ENCODE results near the gene HAUS6.
"Not testable (repeated sequence)": the region's sequence is repeated elsewhere in the genome, so short reads cannot be mapped to it uniquely, and the experiment has no call there.

Gene HAUS6

GRCh38 chr9:19102631-19103345 lies at the start of gene HAUS6:
Gene HAUS6, minus strand, starts transcription at chr9:19102904. Its CDS starts 253 bp downstream, at chr9:19102651.
- Histone ChIP-seq H4K20me1 (peaks cover 30% of the 10 kb centered on the region), H3K9me3 (no peaks in the 10 kb centered on the region), H3K27me3 (no peaks in the 10 kb centered on the region), H3K4me3 (peak within 1 kb of the TSS; percentile 86), H3K4me2 (peak within 1 kb of the TSS; percentile 89), H3K27ac (peak within 1 kb of the TSS; percentile 82), H3K9ac (peak within 1 kb of the TSS; percentile 89), H3K4me1 (peaks cover 33% of the 10 kb centered on the region), H3K36me3 (peaks cover 33% of the 10 kb centered on the region)
- peak; percentile 84 for TF ChIP-seq Cebpa-rat (IDR thresholded peaks at IDR 0.05)

- H3K9me3 ChIP-seq, H3K36me3 ChIP-seq, H3K4me1 ChIP-seq, H4K20me1 ChIP-seq, H3K27ac ChIP-seq, H3K27me3 ChIP-seq, H3K9ac ChIP-seq, H3K4me2 ChIP-seq, H3K4me3 ChIP-seq: not testable (repeated sequence)
These were observed 49.4 kb upstream of the HAUS6 start for GRCh38 chr9:19152160-19152498.

GRCh38 chr9:19151425-19152159 lies 48.9 kb upstream of the HAUS6 start:
- Histone ChIP-seq H3K4me3 (no peak overlapping the region), H3K27ac (no peak overlapping the region), H3K36me3 (no peaks in the 10 kb centered on the region), H3K4me1 (peaks cover 7% of the 10 kb centered on the region; the same call in 1 of the 2 replicates), H3K9ac (no peak overlapping the region), H3K4me2 (no peak overlapping the region), H3K9me3 (no peaks in the 10 kb centered on the region), H3K27me3 (no peaks in the 10 kb centered on the region), H4K20me1 (no peaks in the 10 kb centered on the region)
- no peak for TF ChIP-seq Cebpa-rat (IDR thresholded peaks at IDR 0.05)

GRCh38 chr9:19149230-19149629 lies 46.5 kb upstream of the HAUS6 start:
- H3K9me3 ChIP-seq, result no peaks in the 10 kb centered on the region
- no peak overlapping the region for H3K4me3 ChIP-seq
- H3K27ac ChIP-seq, result no peak overlapping the region
- no peak for TF ChIP-seq Cebpa-rat (IDR thresholded peaks at IDR 0.05)
- no peaks in the 10 kb centered on the region for H3K4me1 ChIP-seq
- no peaks in the 10 kb centered on the region for H3K36me3 ChIP-seq
- H3K4me2 ChIP-seq, result no peak overlapping the region
- no peaks in the 10 kb centered on the region for H4K20me1 ChIP-seq
- H3K9ac ChIP-seq, result no peak overlapping the region
- no peaks in the 10 kb centered on the region for H3K27me3 ChIP-seq

- Histone ChIP-seq H4K20me1 (no peaks in the 10 kb centered on the region), H3K27me3 (no peaks in the 10 kb centered on the region), H3K4me1 (no peaks in the 10 kb centered on the region), H3K27ac (no peak overlapping the region), H3K4me2 (no peak overlapping the region), H3K9ac (no peak overlapping the region), H3K36me3 (no peaks in the 10 kb centered on the region), H3K9me3 (no peaks in the 10 kb centered on the region), H3K4me3 (no peak overlapping the region)
- TF ChIP-seq Cebpa-rat (IDR thresholded peaks at IDR 0.05), result no peak
These were observed 45.5 kb upstream of the HAUS6 start for GRCh38 chr9:19148187-19148586.

GRCh38 chr9:19146441-19147024 lies 43.8 kb upstream of the HAUS6 start:
- Histone ChIP-seq H3K36me3 (no peaks in the 10 kb centered on the region), H4K20me1 (no peaks in the 10 kb centered on the region), H3K4me2 (no peak overlapping the region), H3K9ac (no peak overlapping the region), H3K4me3 (no peak overlapping the region), H3K27me3 (no peaks in the 10 kb centered on the region), H3K4me1 (no peaks in the 10 kb centered on the region), H3K9me3 (no peaks in the 10 kb centered on the region), H3K27ac (no peak overlapping the region)
- no peak for TF ChIP-seq Cebpa-rat (IDR thresholded peaks at IDR 0.05)

GRCh38 chr9:19145881-19146280 lies 43.2 kb upstream of the HAUS6 start:
- Histone ChIP-seq H3K4me3 (no peak overlapping the region), H3K4me1 (no peaks in the 10 kb centered on the region), H3K9ac (no peak overlapping the region), H3K36me3 (no peaks in the 10 kb centered on the region), H3K27ac (no peak overlapping the region), H4K20me1 (no peaks in the 10 kb centered on the region), H3K9me3 (no peaks in the 10 kb centered on the region), H3K4me2 (no peak overlapping the region), H3K27me3 (no peaks in the 10 kb centered on the region)
- TF ChIP-seq Cebpa-rat (IDR thresholded peaks at IDR 0.05), result no peak

- no peaks in the 10 kb centered on the region for H3K36me3 ChIP-seq
- no peak overlapping the region for H3K4me3 ChIP-seq
- TF ChIP-seq Cebpa-rat (IDR thresholded peaks at IDR 0.05), result no peak
- peaks cover 18% of the 10 kb centered on the region for H3K4me1 ChIP-seq
- no peak overlapping the region for H3K9ac ChIP-seq
- H4K20me1 ChIP-seq, result no peaks in the 10 kb centered on the region
- no peak overlapping the region for H3K27ac ChIP-seq
- H3K4me2 ChIP-seq, result no peak overlapping the region
- H3K27me3 ChIP-seq, result no peaks in the 10 kb centered on the region
- H3K9me3 ChIP-seq, result no peaks in the 10 kb centered on the region
These were observed 37.6 kb upstream of the HAUS6 start for GRCh38 chr9:19140259-19140658.

- Histone ChIP-seq H3K27ac (no peak overlapping the region), H3K9me3 (no peaks in the 10 kb centered on the region), H3K27me3 (no peaks in the 10 kb centered on the region), H3K4me2 (peak overlapping the region; percentile 62), H3K36me3 (no peaks in the 10 kb centered on the region), H3K4me1 (peaks cover 18% of the 10 kb centered on the region), H3K4me3 (no peak overlapping the region), H3K9ac (no peak overlapping the region), H4K20me1 (no peaks in the 10 kb centered on the region)
- no peak for TF ChIP-seq Cebpa-rat (IDR thresholded peaks at IDR 0.05)
These were observed 35.4 kb upstream of the HAUS6 start for GRCh38 chr9:19138084-19138483.

- no peak overlapping the region for H3K9ac ChIP-seq
- H3K9me3 ChIP-seq, result no peaks in the 10 kb centered on the region
- no peaks in the 10 kb centered on the region for H4K20me1 ChIP-seq
- H3K4me2 ChIP-seq, result no peak overlapping the region
- peaks cover 18% of the 10 kb centered on the region for H3K4me1 ChIP-seq
- H3K27ac ChIP-seq, result no peak overlapping the region
- H3K36me3 ChIP-seq, result no peaks in the 10 kb centered on the region
- no peaks in the 10 kb centered on the region for H3K27me3 ChIP-seq
- no peak overlapping the region for H3K4me3 ChIP-seq
- no peak for TF ChIP-seq Cebpa-rat (IDR thresholded peaks at IDR 0.05)
These were observed 34.6 kb upstream of the HAUS6 start for GRCh38 chr9:19137282-19137681.

All from BLaER1 (cell line).